GM12878 (cell line): ENCODE measurements around the gene LHFPL2. TPM values are rescaled to one million over a fixed set of nuclear protein-coding genes. Genes with fewer than 3 reads are reported as not detected.
"Not testable (repeated sequence)": the region's sequence is repeated elsewhere in the genome, so short reads cannot be mapped to it uniquely, and the experiment has no call there.

ENCODE experiments used
- ATAC-seq: fragments of 200-7000 bp; cut with Tn5 transposase; 3 replicates; pipeline ENCODE4 v1.9.1; 2020; ENCODE audit warnings: mild to moderate bottlenecking, moderate library complexity
- BruUV-seq: library from RNA; stranded (reverse); fragments of 400-500 nt; replicated peaks from 2 replicates; lab custom pipeline; 2021; lab: Mats Ljungman, UMichigan
- CTCF ChIA-PET: fragments of 300-600 bp; sonication (Branson Sonifier 250); formaldehyde crosslinking; extraction: SDS; loops from one replicate; lab custom pipeline; 2021; ENCODE audit warnings: inconsistent platforms; lab: Yijun Ruan, JAX
- POLR2A ChIA-PET: fragments of 350-600 bp; formaldehyde crosslinking; extraction: SDS; loops from one replicate; lab custom pipeline; 2021; ENCODE audit warnings: inconsistent platforms; lab: Charles Lee
- RAD21 ChIA-PET: fragments of 300-600 bp; sonication (Branson Sonifier 250); formaldehyde crosslinking; loops from one replicate; lab custom pipeline; 2023; ENCODE audit warnings: antibody characterized with exemption; ENCODE audit not compliant: unreplicated experiment; lab: Charles Lee
- SMC1A ChIA-PET: fragments of 300-600 bp; sonication (Branson Sonifier 250); formaldehyde crosslinking; loops from one replicate; lab custom pipeline; 2023; ENCODE audit not compliant: unreplicated experiment, uncharacterized antibody; lab: Charles Lee
- DNase-seq: peaks from one replicate; pipeline ENCODE4 v3.0.0-alpha.2; 2011; ENCODE audit warnings: low read depth, low spot score
- FAIRE-seq: peaks from 3 replicates; lab custom pipeline; 2011; peaks lifted over from hg19 to GRCh38; lab: Jason Lieb, UNC
- H2AFZ ChIP-seq: 2 replicates; pipeline ENCODE4 v1.6.0; 2011; ENCODE audit warnings: low read depth, low read length, control low read depth; ENCODE audit not compliant: control insufficient read depth
- H3K27ac ChIP-seq: 2 replicates; pipeline ENCODE4 v1.5.1; 2011; ENCODE audit warnings: control low read depth; ENCODE audit not compliant: control insufficient read depth, insufficient read depth
- H3K27me3 ChIP-seq, 2 experiments: replicated peaks in 1 of 2; 2 replicates each; pipeline versions ENCODE4 v1.6.0 to v1.6.1; 2011; ENCODE audit warnings: low read length in 1 of 2; ENCODE audit not compliant: control insufficient read depth in 2 of 2, insufficient read depth in 2 of 2
- H3K36me3 ChIP-seq, 2 experiments: 2 replicates each; pipeline ENCODE4 v1.5.1; 2011; ENCODE audit warnings: low read length in 1 of 2; ENCODE audit not compliant: control insufficient read depth in 2 of 2, insufficient read depth in 2 of 2
- H3K4me1 ChIP-seq: 2 replicates; pipeline ENCODE4 v1.6.1; 2011; ENCODE audit warnings: mild to moderate bottlenecking, low read length, moderate library complexity, mixed read lengths; ENCODE audit not compliant: control insufficient read depth, insufficient read depth
- H3K4me2 ChIP-seq: 2 replicates; pipeline ENCODE4 v1.6.0; 2011; ENCODE audit warnings: control low read depth; ENCODE audit not compliant: control insufficient read depth, insufficient read depth
- H3K4me3 ChIP-seq: fragments of 200-600 bp; sonication (generic); 2 replicates; pipeline ENCODE4 v1.5.1; 2016
- H3K79me2 ChIP-seq: 2 replicates; pipeline ENCODE4 v1.6.0; 2011; ENCODE audit warnings: low read length; ENCODE audit not compliant: control insufficient read depth, insufficient read depth
- H3K9ac ChIP-seq: 2 replicates; pipeline ENCODE4 v1.8.0; 2011; ENCODE audit warnings: low read length, control low read depth, mixed read lengths; ENCODE audit not compliant: control insufficient read depth, insufficient read depth
- H3K9me3 ChIP-seq: replicated peaks from 3 replicates; pipeline ENCODE4 v1.5.1; 2011; ENCODE audit warnings: mild to moderate bottlenecking, low read length; ENCODE audit not compliant: control insufficient read depth, insufficient read depth
- H4K20me1 ChIP-seq: 2 replicates; pipeline ENCODE4 v1.6.0; 2011; ENCODE audit not compliant: control insufficient read depth, insufficient read depth
- SPI1 ChIP-seq: IDR thresholded peaks from 2 replicates; pipeline ENCODE4 v1.6.1; 2011; ENCODE audit warnings: low read depth, mild to moderate bottlenecking, low read length, moderate library complexity, borderline replicate concordance; ENCODE audit not compliant: insufficient read depth
- TCF7 ChIP-seq: IDR thresholded peaks from 2 replicates; pipeline ENCODE4 v1.6.1; 2014; ENCODE audit warnings: antibody characterized with exemption, borderline replicate concordance
- WGBS: methylation state at CpG from one replicate; pipeline ENCODE4 v1.1.6; 2016; ENCODE audit warnings: low lambda C conversion rate; ENCODE audit not compliant: insufficient replicate concordance, insufficient coverage; ENCODE audit errors: missing lambda C conversion rate; 5-methylcytosine and 5-hydroxymethylcytosine counted together
- in situ Hi-C: fragments of 300-500 bp; cut with MboI; formaldehyde crosslinking; loops from 9 replicates; pipeline ENCODE4 v1.14.3; 2018; ENCODE audit warnings: mixed read lengths
- intact Hi-C: fragments of 100-400 bp; cut with micrococcal nuclease; formaldehyde crosslinking; loops from one replicate; pipeline ENCODE4 v1.14.2; 2022; ENCODE audit not compliant: unreplicated experiment
- polyA plus RNA-seq, 11 experiments: library from polyadenylated mRNA; depleted of rRNA in 4 of 11; unstranded in 6 of 11; stranded (reverse) in 5 of 11; fragments of >200 nt; fragmentation: Nextera tagmentation in 4 of 11; fragmentation: Illumina TruSeq in 1 of 11; extraction: Ambion mirVana in 4 of 11; extraction: Trizol in 1 of 11; gene quantifications; 1 replicate in 1 of 11; 2 replicates in 10 of 11; pipeline versions ENCODE4 v1.2.1 to v1.2.3, GENCODE V29; 2011 to 2016; ENCODE audit warnings: inconsistent platforms in 2 of 11, missing spikeins in 2 of 11, low read depth in 1 of 11
- total RNA-seq, 4 experiments: library from RNA; depleted of rRNA in 3 of 4; stranded (reverse); fragments of >200 nt in 3 of 4; fragmentation: Illumina TruSeq in 1 of 4; extraction: Trizol in 1 of 4; gene quantifications; 2 replicates each; pipeline versions ENCODE4 v1.2.1 to v1.2.3, GENCODE V29; 2013 to 2021
- TF ChIP-seq, protein P1 (sequence below): IDR thresholded peaks from 2 replicates; pipeline ENCODE4 v1.6.1; 2012; ENCODE audit warnings: mild to moderate bottlenecking, low read depth, low read length
- TF ChIP-seq, protein P2 (sequence below): IDR thresholded peaks from 2 replicates; pipeline ENCODE4 v1.6.1; 2011; ENCODE audit warnings: borderline replicate concordance, low read depth, mild to moderate bottlenecking, moderate library complexity, low read length; ENCODE audit not compliant: insufficient read depth, poor library complexity, severe bottlenecking

LHFPL2 gene
- total and polyA plus RNA-seq, 10 of the 15 experiments (the other 5 are each of a cell fraction or from before 2014, with no cell fraction given), result 4.1 to 21.8 (median 12.5) TPM

DNA sequence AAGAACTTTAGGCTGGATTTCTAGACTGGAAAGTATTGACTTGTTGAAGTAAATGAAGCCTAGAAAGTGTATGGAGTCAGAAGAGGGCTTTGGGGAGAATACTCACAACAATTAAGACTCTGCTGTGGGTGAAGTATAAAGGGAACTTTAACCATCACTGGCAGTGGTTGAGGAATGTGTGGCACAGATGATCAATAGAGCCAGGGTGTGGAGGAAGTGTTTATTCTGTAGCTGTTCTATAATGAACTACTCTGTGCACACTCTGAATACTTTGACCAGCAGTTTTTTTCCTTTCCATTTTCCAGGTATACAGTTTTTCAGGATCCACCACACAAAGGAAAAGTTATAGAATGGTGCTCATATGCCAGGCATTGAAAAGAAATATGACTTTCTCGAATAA, 181.4 kb downstream of the LHFPL2 start (continued):
- TF ChIP-seq, protein P1, sequence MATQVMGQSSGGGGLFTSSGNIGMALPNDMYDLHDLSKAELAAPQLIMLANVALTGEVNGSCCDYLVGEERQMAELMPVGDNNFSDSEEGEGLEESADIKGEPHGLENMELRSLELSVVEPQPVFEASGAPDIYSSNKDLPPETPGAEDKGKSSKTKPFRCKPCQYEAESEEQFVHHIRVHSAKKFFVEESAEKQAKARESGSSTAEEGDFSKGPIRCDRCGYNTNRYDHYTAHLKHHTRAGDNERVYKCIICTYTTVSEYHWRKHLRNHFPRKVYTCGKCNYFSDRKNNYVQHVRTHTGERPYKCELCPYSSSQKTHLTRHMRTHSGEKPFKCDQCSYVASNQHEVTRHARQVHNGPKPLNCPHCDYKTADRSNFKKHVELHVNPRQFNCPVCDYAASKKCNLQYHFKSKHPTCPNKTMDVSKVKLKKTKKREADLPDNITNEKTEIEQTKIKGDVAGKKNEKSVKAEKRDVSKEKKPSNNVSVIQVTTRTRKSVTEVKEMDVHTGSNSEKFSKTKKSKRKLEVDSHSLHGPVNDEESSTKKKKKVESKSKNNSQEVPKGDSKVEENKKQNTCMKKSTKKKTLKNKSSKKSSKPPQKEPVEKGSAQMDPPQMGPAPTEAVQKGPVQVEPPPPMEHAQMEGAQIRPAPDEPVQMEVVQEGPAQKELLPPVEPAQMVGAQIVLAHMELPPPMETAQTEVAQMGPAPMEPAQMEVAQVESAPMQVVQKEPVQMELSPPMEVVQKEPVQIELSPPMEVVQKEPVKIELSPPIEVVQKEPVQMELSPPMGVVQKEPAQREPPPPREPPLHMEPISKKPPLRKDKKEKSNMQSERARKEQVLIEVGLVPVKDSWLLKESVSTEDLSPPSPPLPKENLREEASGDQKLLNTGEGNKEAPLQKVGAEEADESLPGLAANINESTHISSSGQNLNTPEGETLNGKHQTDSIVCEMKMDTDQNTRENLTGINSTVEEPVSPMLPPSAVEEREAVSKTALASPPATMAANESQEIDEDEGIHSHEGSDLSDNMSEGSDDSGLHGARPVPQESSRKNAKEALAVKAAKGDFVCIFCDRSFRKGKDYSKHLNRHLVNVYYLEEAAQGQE, result no peak
- TF ChIP-seq, protein P2, sequence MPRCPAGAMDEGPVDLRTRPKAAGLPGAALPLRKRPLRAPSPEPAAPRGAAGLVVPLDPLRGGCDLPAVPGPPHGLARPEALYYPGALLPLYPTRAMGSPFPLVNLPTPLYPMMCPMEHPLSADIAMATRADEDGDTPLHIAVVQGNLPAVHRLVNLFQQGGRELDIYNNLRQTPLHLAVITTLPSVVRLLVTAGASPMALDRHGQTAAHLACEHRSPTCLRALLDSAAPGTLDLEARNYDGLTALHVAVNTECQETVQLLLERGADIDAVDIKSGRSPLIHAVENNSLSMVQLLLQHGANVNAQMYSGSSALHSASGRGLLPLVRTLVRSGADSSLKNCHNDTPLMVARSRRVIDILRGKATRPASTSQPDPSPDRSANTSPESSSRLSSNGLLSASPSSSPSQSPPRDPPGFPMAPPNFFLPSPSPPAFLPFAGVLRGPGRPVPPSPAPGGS, result no peak
- no peak for TF ChIP-seq TCF7

DNA sequence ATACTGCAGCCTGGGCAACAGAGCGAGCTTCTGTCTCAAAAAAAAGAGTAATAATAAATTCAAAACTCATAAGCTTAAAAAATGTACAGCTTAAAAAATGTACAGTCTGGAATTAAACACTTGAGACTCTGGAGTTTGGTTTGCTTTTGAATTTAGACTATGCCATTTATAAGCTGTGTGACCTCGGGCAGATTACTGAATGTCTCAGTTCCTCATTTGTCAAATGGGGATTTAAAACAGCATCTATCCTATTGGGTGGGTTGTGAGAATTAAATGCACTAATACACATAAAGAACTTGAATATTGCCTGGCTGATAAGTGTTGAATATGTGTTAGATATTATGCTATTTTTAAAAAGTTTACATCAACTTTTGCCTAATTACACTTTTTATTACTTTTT, 189.7 kb downstream of the LHFPL2 start:
- Histone ChIP-seq H2AFZ (no peak overlapping the region), H3K36me3 (no peaks in the 10 kb centered on the region), H3K27ac (no peak overlapping the region), H3K4me2 (no peak overlapping the region), H3K4me3 (no peak overlapping the region), H3K4me1 (peaks cover 6% of the 10 kb centered on the region; the same call in 1 of the 2 replicates), H3K9ac (no peak overlapping the region), H3K9me3 (no peaks in the 10 kb centered on the region), H4K20me1 (no peaks in the 10 kb centered on the region), H3K79me2 (no peaks in the 10 kb centered on the region), H3K27me3 (no peaks in the 10 kb centered on the region)
- DNase-seq, result no peak
- peak; percentile 82 for ATAC-seq
- BruUV-seq, result no TSS peak
- intact Hi-C loops (no loop called here), in situ Hi-C loops (no loop called here)
- CTCF ChIA-PET, result interaction anchor here (1.5 to 3.2 kb wide), 2 partner anchors 9 to 16 kb away, joined by 3 to 16 read pairs; no protein-coding TSS in a partner anchor
- no peak for FAIRE-seq
- POLR2A ChIA-PET, result no interaction called here
- WGBS, result 48% methylated on average over 2 of the region's 2 CpGs
- RAD21 ChIA-PET, result interaction anchor here (0.6 to 1.5 kb wide), 3 partner anchors 9 to 115 kb away, joined by 3 to 6 read pairs (median 3); no protein-coding TSS in a partner anchor
- TF ChIP-seq, protein P2, result no peak
- peak; percentile 84; the same call in 1 of the 2 replicates for TF ChIP-seq SPI1
- SMC1A ChIA-PET, result interaction anchor here (1.0 to 1.4 kb wide), 4 partner anchors 9 to 138 kb away, joined by 3 to 5 read pairs (median 4); no protein-coding TSS in a partner anchor

GRCh38 chr5:78457507-78457906, 191.1 kb downstream of the LHFPL2 start:
- H3K36me3 ChIP-seq, H3K27me3 ChIP-seq, FAIRE-seq, DNase-seq, RAD21 ChIA-PET, H3K4me2 ChIP-seq, intact Hi-C loops, POLR2A ChIA-PET, H3K4me3 ChIP-seq, H4K20me1 ChIP-seq, BruUV-seq, in situ Hi-C loops, H3K4me1 ChIP-seq, SMC1A ChIA-PET, H3K9ac ChIP-seq, H3K27ac ChIP-seq, ATAC-seq, H3K79me2 ChIP-seq, H2AFZ ChIP-seq, H3K9me3 ChIP-seq: not testable (repeated sequence)
- 86% methylated on average over 9 of the region's 14 CpGs for WGBS
- CTCF ChIA-PET, result interaction anchor here (3.2 kb wide), 1 partner anchor 10 kb away, joined by 16 read pairs; no protein-coding TSS in a partner anchor
